ENCODE data around the gene GTF2F1.
"Not testable (repeated sequence)": the region's sequence is repeated elsewhere in the genome, so short reads cannot be mapped to it uniquely, and the experiment has no call there.

Gene GTF2F1

GRCh38 chr19:6355321-6356040 lies 37.5 kb downstream of the GTF2F1 start:
- DNase-seq: not testable (repeated sequence)

DNA sequence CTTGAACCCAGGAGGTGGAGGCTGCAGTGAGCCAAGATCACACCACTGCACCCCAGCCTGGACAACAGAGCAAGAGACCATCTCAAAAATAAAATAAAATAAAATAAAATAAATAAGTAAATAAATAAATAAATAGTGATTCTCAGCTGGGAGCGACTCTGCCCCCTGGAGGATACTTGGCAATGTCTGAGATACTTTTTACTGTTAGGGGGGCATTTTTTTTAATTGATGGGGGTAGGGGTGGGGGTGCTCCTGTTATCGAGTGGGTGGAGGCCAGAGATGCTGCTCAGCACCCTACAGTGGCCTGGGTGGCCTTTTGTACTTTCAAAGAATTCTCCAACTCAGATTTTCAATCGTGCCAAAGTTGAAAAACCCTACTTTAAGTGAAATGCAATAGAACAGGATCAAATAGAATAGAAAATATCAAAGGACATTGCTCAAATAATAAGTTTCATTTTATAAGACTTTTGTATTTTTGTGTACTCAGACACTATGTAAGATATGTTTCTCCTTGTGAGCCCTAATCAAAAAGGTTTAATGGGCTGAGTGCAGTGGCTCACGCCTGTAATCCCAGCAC lies 38.8 kb downstream of the GTF2F1 start:
- DNase-seq: no peak

DNA sequence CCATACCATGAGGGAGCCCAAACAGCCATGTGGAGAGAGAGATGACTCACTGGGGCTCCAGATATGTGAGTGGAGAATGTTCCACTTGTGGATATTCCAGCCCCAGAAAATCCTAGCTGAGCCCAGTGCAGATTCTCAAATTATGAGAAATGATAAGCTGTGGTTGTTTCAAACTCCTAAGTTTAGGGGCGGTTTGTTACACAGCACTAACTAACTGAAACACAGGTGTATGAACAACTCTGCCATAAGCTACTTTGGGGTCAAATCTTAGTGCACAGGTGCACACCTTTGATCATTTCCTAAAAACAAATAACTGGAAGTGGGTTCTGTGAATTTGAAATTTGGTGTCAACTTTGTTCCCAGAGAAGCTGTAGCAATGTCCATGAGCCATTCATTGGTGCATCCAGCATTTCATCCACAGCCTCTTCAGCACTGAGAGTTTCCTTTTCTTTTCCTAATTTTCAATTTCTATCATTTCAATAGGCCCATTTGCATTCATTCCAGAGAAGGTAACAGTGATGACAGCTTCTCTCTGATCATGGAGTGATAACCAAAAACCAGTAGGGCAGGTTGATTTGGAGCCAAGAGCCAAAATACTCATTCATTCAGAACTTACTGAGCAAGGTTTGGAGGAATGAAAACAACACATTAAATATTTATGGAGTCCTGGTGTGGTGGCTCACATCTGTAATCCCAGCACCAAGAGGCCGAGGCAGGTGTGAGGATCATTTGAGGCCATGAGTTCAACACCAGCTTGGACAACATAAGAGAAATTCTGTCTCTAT lies 40.4 kb downstream of the GTF2F1 start:
- no peak for DNase-seq

- DNase-seq: no peak
Measured at GRCh38 chr19:6350688-6351087, 42.3 kb downstream of the GTF2F1 start.

GRCh38 chr19:6349271-6349670 lies 43.7 kb downstream of the GTF2F1 start:
- DNase-seq: not testable (repeated sequence)

GRCh38 chr19:6343462-6343861 lies 49.5 kb downstream of the GTF2F1 start:
- no peak for DNase-seq

DNA sequence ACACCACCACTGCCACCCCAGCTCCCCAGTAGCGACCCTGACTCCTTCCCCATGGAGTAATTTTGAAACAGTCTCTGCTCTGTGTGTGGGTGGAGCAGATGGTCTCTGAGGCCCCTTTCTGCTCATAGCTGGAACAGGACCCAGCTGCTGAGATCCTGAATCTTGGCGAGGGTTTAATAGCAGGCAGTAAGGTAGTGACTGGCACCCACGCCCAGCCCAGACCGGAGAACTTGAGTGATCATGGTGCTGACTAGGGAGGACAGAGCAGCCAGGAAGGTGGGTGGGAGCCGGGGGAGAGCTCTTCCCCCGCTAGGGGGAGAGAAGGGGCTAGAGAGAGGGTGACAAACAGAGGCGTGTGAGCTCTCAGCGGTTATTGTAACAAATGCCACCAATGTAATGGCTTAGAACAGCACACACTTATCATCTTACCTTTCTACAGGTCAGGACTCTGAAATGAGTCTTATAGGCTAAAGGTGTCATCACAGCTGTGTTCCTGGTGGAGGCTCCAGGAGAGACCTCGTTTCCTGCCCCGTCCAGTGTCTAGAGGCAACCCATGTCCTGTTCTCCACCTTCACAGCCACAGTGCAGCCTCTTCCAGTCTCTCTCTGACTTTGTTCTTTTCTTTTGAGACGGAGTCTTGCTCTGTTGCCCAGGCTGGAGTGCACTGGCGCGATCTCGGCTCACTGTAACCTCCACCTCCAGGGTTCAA lies 52.3 kb downstream of the GTF2F1 start:
- DNase-seq: no peak

GRCh38 chr19:6334490-6335285 lies 58.3 kb downstream of the GTF2F1 start:
- no peak for DNase-seq

GRCh38 chr19:6333439-6333838 lies 59.5 kb downstream of the GTF2F1 start, which contains the start of gene ACER1:
ACER1 (minus strand) TSS chr19:6333612; CDS start chr19:6333551, 61 bp downstream.
- no peak for DNase-seq
